ENCODE measurements around the gene IL1RAP.
"Not testable (repeated sequence)": the region's sequence is repeated elsewhere in the genome, so short reads cannot be mapped to it uniquely, and the experiment has no call there.

Gene IL1RAP

DNA sequence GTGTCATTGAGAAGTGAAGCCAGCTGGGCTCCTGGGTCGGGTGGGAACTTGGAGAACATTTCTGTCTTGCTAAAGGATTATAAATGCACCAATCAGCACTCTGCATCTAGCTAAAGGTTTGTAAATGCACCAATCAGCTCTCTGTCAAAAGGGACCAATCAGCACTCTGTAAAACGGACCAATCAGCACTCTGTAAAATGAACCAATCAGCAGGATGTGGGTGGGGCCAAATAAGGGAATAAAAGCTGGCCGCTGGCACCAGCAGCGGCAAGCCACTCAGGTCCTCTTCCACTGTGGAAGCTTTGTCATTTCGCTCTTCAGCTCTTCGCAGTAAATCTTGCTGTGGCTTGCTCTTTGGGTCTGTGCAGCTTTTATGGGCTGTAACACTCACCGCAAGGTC lies 164.0 kb downstream of the IL1RAP start:
- DNase-seq: not testable (repeated sequence)

- no peak for DNase-seq
Measured at GRCh38 chr3:190680691-190681090, 166.8 kb downstream of the IL1RAP start.

DNA sequence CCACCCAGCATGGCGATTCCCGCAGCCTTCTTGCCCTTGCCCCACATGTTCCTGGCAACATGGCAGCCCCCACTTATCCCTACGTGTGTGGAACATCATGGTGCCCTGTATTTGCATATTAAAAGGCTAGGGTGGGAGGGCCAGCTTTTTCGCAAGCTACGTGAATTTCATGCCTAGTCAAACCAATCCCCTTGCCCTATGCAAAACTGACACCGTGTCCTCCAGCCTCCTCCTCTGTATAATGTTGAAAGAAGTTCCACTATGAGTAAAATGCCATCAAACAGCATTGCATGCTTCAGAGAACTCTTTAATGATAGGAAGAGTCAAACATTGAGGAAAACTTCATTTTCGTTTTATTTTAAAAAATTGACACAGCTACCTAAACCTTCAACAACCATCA lies 170.9 kb downstream of the IL1RAP start:
- DNase-seq: no peak

- no peak for DNase-seq
Measured at GRCh38 chr3:190686011-190686410, 172.1 kb downstream of the IL1RAP start.

GRCh38 chr3:190690246-190690645 lies 176.4 kb downstream of the IL1RAP start:
- DNase-seq: no peak

DNA sequence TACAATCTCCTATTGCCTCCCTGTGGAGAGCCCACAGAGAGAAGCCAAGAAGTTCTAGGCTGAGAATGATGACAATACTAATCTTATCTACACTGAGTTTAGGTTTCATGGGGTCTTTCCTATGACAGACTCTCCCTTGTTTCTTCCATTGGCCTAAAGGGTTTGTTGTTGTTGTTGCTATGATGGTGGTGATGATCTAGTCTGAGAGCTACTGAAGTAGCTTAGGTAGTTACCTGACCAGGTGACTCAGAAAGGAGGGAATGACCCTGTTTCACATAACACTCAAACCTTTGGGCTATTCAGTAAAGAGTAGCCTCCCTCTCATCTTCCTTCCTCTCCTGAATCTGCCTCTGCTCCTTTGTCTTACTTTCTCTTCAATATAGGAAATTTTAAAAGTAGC lies 178.4 kb downstream of the IL1RAP start:
- DNase-seq: no peak

GRCh38 chr3:190694335-190695001 lies 180.6 kb downstream of the IL1RAP start:
- no peak for DNase-seq

DNA sequence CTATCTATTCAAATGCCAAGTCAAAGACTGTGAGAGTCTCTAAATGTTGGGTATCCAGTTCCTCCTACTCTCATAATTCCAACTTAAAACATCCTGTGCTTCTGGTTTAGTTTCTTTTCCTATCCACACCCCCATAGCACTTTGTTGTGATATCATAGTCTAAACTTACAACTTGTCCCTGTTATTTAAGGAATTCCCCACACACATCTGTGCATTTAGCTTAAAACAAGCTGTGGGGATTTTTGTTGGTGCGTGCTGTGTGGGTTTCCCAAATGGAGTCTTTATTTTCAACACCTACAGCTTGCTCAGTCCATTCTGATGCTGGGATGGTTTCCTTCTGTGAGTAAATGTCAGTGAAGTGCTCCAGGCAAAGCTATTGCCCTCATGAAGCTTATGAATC lies 181.3 kb downstream of the IL1RAP start:
- no peak for DNase-seq

GRCh38 chr3:190695994-190696393 lies 182.1 kb downstream of the IL1RAP start:
- DNase-seq: no peak

GRCh38 chr3:190696777-190697501 lies 183.1 kb downstream of the IL1RAP start:
- no peak for DNase-seq

DNA sequence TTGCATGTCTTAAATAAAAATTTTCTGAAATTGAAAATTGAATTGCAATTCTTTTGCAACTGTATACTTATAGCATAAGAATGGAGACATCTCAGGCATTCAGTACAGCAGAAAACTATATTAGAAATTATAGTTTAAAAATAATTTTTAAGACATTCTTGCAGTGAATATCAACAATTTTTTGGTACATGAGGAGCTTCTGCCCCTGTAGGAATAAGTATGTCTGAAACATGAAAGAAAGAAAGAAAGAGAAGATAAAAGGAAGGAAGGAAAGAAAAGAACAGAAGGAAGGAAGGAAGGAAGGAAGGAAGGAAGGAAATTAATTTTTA lies 183.6 kb downstream of the IL1RAP start:
- no peak for DNase-seq

DNA sequence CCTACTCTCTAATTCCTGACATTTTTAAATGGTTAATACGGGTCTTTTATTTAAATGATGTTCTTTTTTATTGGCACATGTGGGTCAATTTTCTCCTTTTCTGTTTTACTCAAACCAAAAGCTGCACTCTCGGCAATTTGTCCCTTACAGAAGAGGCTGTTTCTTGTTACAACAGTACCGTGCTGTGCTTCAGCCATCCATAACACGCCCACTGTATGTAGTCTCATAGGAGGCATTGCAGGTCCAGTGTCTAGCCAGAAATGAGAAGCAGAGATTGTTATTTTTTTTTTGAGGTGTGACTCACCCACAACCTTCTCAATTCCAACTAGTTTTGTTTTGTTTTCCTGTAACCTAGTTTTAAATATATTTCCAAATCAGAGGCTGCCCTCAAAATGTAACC lies 184.0 kb downstream of the IL1RAP start:
- no peak for DNase-seq

- DNase-seq: no peak
Measured at GRCh38 chr3:190699776-190700175, 185.9 kb downstream of the IL1RAP start.

DNA sequence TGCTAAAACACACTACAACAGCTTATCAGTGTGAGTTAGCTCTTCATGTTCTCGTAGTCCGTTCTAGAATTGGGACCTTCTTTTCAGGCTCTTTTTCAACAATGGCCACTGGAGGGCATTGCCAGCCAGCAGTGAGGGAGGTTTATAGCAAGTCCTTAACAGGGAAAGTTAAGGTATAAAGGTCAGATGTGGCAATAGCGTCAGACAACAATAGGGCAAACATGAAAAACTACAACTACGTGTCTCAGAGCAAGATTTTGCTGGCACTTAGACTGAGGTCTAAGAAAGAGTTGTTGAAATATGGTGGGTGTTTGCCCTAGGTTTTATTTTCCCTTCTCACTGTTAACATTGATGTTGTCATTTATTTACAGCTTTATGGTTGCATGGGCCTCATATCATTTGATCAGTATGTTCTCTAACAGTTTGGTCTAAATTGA lies 187.2 kb downstream of the IL1RAP start:
- DNase-seq: no peak

- no peak for DNase-seq
Measured at GRCh38 chr3:190706582-190706981, 192.7 kb downstream of the IL1RAP start.
